K562 (cell line): ENCODE results near the gene SLC24A4. TPM values are rescaled to one million over a fixed set of nuclear protein-coding genes. Genes with fewer than 3 reads are reported as not detected.

ENCODE experiments used
- MIER1 ChIP-seq: fragments of 450-650 bp; IDR thresholded peaks from 2 replicates; pipeline ENCODE4 v1.6.1; 2016; ENCODE audit warnings: antibody characterized with exemption, mild to moderate bottlenecking, low read depth
- PATZ1 ChIP-seq: fragments of 250-450 bp; sonication (Bioruptor Pico); IDR thresholded peaks from 2 replicates; pipeline ENCODE4 v1.5.0; 2020; ENCODE audit warnings: mild to moderate bottlenecking, borderline replicate concordance
- TCF7L2 ChIP-seq: fragments of 150-350 bp; IDR thresholded peaks from 2 replicates; pipeline ENCODE4 v1.6.1; 2016; ENCODE audit warnings: low read depth, mild to moderate bottlenecking, low read length, moderate library complexity
- ZNF217 ChIP-seq: sonication (generic); formaldehyde crosslinking; IDR thresholded peaks from 2 replicates; pipeline ENCODE4 v1.8.0; 2022; ENCODE audit warnings: mild to moderate bottlenecking, missing genetic modification reagents
- ZNF778 ChIP-seq: fragments of 450-650 bp; formaldehyde crosslinking; IDR thresholded peaks from 2 replicates; pipeline ENCODE4 v1.4.0; 2020; ENCODE audit warnings: mild to moderate bottlenecking, moderate library complexity
- polyA plus RNA-seq, 8 experiments: library from polyadenylated mRNA; depleted of rRNA in 4 of 8; stranded (reverse) in 5 of 8; unstranded in 3 of 8; fragments of >200 nt; fragmentation: Nextera tagmentation in 2 of 8; fragmentation: Illumina TruSeq in 1 of 8; extraction: Ambion mirVana in 2 of 8; extraction: Trizol in 1 of 8; gene quantifications; 2 replicates each; pipeline versions ENCODE4 v1.2.1 to v1.2.3, GENCODE V29; 2011 to 2014; ENCODE audit warnings: inconsistent platforms in 1 of 8, missing spikeins in 1 of 8
- total RNA-seq, 7 experiments: library from RNA; depleted of rRNA in 6 of 7; stranded (reverse); fragments of >200 nt in 6 of 7; fragmentation: Illumina TruSeq in 2 of 7; extraction: Trizol in 2 of 7; gene quantifications; 2 replicates each; pipeline versions ENCODE4 v1.2.1 to v1.2.3, GENCODE V29; 2011 to 2021; ENCODE audit warnings: low replicate concordance in 1 of 7
- TF ChIP-seq, protein P1 (sequence below): sonication (generic); formaldehyde crosslinking; IDR thresholded peaks from 2 replicates; pipeline ENCODE4 v1.8.1; 2023; ENCODE audit warnings: missing genetic modification reagents, mild to moderate bottlenecking, borderline replicate concordance
- TF ChIP-seq, protein P2 (sequence below): sonication (generic); formaldehyde crosslinking; IDR thresholded peaks from 2 replicates; pipeline ENCODE4 v1.8.0; 2022; ENCODE audit warnings: mild to moderate bottlenecking, missing genetic modification reagents
- TF ChIP-seq, protein P3 (sequence below): fragments of 450-650 bp; IDR thresholded peaks from 2 replicates; pipeline ENCODE4 v1.6.1; 2016; ENCODE audit warnings: low read depth

SLC24A4 gene
- total and polyA plus RNA-seq, 9 of the 15 experiments (the other 6 are each of a cell fraction or from before 2014, with no cell fraction given), result not detected

- no peak for TF ChIP-seq ZNF217
- no peak for TF ChIP-seq TCF7L2
- no peak for TF ChIP-seq ZNF778
- no peak for TF ChIP-seq MIER1
- TF ChIP-seq, protein P1, sequence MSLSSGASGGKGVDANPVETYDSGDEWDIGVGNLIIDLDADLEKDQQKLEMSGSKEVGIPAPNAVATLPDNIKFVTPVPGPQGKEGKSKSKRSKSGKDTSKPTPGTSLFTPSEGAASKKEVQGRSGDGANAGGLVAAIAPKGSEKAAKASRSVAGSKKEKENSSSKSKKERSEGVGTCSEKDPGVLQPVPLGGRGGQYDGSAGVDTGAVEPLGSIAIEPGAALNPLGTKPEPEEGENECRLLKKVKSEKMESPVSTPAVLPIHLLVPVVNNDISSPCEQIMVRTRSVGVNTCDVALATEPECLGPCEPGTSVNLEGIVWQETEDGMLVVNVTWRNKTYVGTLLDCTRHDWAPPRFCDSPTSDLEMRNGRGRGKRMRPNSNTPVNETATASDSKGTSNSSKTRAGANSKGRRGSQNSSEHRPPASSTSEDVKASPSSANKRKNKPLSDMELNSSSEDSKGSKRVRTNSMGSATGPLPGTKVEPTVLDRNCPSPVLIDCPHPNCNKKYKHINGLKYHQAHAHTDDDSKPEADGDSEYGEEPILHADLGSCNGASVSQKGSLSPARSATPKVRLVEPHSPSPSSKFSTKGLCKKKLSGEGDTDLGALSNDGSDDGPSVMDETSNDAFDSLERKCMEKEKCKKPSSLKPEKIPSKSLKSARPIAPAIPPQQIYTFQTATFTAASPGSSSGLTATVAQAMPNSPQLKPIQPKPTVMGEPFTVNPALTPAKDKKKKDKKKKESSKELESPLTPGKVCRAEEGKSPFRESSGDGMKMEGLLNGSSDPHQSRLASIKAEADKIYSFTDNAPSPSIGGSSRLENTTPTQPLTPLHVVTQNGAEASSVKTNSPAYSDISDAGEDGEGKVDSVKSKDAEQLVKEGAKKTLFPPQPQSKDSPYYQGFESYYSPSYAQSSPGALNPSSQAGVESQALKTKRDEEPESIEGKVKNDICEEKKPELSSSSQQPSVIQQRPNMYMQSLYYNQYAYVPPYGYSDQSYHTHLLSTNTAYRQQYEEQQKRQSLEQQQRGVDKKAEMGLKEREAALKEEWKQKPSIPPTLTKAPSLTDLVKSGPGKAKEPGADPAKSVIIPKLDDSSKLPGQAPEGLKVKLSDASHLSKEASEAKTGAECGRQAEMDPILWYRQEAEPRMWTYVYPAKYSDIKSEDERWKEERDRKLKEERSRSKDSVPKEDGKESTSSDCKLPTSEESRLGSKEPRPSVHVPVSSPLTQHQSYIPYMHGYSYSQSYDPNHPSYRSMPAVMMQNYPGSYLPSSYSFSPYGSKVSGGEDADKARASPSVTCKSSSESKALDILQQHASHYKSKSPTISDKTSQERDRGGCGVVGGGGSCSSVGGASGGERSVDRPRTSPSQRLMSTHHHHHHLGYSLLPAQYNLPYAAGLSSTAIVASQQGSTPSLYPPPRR (CRISPR knock-in tag), result no peak
- TF ChIP-seq, protein P2, sequence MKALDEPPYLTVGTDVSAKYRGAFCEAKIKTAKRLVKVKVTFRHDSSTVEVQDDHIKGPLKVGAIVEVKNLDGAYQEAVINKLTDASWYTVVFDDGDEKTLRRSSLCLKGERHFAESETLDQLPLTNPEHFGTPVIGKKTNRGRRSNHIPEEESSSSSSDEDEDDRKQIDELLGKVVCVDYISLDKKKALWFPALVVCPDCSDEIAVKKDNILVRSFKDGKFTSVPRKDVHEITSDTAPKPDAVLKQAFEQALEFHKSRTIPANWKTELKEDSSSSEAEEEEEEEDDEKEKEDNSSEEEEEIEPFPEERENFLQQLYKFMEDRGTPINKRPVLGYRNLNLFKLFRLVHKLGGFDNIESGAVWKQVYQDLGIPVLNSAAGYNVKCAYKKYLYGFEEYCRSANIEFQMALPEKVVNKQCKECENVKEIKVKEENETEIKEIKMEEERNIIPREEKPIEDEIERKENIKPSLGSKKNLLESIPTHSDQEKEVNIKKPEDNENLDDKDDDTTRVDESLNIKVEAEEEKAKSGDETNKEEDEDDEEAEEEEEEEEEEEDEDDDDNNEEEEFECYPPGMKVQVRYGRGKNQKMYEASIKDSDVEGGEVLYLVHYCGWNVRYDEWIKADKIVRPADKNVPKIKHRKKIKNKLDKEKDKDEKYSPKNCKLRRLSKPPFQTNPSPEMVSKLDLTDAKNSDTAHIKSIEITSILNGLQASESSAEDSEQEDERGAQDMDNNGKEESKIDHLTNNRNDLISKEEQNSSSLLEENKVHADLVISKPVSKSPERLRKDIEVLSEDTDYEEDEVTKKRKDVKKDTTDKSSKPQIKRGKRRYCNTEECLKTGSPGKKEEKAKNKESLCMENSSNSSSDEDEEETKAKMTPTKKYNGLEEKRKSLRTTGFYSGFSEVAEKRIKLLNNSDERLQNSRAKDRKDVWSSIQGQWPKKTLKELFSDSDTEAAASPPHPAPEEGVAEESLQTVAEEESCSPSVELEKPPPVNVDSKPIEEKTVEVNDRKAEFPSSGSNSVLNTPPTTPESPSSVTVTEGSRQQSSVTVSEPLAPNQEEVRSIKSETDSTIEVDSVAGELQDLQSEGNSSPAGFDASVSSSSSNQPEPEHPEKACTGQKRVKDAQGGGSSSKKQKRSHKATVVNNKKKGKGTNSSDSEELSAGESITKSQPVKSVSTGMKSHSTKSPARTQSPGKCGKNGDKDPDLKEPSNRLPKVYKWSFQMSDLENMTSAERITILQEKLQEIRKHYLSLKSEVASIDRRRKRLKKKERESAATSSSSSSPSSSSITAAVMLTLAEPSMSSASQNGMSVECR (CRISPR knock-in tag), result no peak
- TF ChIP-seq PATZ1 (CRISPR knock-in tag), result no peak
- TF ChIP-seq, protein P3, sequence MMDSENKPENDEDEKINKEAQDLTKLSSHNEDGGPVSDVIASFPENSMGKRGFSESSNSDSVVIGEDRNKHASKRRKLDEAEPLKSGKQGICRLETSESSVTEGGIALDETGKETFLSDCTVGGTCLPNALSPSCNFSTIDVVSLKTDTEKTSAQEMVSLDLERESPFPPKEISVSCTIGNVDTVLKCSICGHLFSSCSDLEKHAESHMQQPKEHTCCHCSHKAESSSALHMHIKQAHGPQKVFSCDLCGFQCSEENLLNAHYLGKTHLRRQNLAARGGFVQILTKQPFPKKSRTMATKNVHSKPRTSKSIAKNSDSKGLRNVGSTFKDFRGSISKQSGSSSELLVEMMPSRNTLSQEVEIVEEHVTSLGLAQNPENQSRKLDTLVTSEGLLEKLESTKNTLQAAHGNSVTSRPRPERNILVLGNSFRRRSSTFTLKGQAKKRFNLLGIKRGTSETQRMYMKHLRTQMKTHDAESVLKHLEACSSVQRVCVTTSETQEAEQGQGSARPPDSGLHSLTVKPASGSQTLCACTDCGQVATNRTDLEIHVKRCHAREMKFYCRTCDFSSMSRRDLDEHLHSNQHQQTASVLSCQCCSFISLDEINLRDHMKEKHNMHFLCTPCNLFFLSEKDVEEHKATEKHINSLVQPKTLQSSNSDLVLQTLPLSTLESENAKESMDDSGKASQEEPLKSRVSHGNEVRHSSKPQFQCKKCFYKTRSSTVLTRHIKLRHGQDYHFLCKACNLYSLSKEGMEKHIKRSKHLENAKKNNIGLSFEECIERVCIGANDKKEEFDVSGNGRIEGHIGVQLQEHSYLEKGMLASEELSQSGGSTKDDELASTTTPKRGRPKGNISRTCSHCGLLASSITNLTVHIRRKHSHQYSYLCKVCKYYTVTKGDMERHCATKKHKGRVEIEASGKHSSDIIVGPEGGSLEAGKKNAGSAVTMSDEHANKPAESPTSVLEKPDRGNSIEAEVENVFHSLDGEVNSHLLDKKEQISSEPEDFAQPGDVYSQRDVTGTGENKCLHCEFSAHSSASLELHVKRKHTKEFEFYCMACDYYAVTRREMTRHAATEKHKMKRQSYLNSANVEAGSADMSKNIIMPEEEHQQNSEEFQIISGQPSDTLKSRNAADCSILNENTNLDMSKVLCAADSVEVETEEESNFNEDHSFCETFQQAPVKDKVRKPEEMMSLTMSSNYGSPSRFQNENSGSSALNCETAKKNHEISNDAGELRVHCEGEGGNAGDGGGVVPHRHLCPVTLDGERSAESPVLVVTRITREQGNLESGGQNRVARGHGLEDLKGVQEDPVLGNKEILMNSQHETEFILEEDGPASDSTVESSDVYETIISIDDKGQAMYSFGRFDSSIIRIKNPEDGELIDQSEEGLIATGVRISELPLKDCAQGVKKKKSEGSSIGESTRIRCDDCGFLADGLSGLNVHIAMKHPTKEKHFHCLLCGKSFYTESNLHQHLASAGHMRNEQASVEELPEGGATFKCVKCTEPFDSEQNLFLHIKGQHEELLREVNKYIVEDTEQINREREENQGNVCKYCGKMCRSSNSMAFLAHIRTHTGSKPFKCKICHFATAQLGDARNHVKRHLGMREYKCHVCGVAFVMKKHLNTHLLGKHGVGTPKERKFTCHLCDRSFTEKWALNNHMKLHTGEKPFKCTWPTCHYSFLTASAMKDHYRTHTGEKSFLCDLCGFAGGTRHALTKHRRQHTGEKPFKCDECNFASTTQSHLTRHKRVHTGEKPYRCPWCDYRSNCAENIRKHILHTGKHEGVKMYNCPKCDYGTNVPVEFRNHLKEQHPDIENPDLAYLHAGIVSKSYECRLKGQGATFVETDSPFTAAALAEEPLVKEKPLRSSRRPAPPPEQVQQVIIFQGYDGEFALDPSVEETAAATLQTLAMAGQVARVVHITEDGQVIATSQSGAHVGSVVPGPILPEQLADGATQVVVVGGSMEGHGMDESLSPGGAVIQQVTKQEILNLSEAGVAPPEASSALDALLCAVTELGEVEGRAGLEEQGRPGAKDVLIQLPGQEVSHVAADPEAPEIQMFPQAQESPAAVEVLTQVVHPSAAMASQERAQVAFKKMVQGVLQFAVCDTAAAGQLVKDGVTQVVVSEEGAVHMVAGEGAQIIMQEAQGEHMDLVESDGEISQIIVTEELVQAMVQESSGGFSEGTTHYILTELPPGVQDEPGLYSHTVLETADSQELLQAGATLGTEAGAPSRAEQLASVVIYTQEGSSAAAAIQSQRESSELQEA, result no peak
Observed at GRCh38 chr14:92443741-92444140, 120.8 kb downstream of the SLC24A4 start (continued).
